H1 (cell line): ENCODE data around the gene ETV5. TPM values are rescaled to one million over a fixed set of nuclear protein-coding genes. Genes with fewer than 3 reads are reported as not detected.

ENCODE experiments used
- GTF2F1 ChIP-seq: IDR thresholded peaks from 2 replicates; pipeline ENCODE4 v1.6.1; 2012; ENCODE audit warnings: low read depth, low read length, improper control_type of control experiment, borderline replicate concordance
- polyA plus RNA-seq, 7 experiments: library from polyadenylated mRNA; depleted of rRNA in 3 of 7; stranded (reverse) in 5 of 7; unstranded in 2 of 7; fragments of >200 nt in 5 of 7; fragments of 200-250 nt in 2 of 7; gene quantifications; 1 replicate in 5 of 7; 2 replicates in 1 of 7; 4 replicates in 1 of 7; pipeline versions ENCODE4 v1.2.1 to v1.2.3, GENCODE V29; 2011 to 2013; ENCODE audit warnings: missing spikeins in 2 of 7, mixed read lengths in 2 of 7
- total RNA-seq: library from RNA; stranded (reverse); fragmentation: NEBNext Ultra II Directional; extraction: Animal tissue kit (Norgen Biotek cat#: 25700); gene quantifications from 2 replicates; pipeline ENCODE4 v1.2.1, GENCODE V29; 2021

ETV5 gene
- total and polyA plus RNA-seq, 2 of the 8 experiments (the other 6 are each of a cell fraction or from before 2014, with no cell fraction given), result 13.1 to 36.9 TPM

DNA sequence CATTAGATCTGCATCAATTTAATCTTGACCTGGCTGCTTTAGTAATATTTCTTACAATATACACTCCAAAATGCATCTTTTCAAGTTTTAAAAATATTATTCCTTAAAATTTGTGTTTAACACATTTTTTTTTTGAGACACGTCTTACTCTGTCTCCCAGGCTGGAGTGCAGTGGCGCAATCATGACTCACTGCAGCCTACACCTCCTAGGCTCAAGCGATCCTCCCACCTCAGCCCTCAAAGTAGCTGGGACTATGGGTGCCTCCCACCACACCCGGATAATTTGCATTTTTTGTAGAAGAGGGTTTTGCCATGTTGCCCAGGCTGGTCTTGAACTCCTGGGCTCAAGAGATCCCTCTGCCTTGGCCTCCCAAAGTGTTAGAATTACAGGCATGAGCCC is 73.6 kb downstream of the ETV5 start (continued):
- no peak for TF ChIP-seq GTF2F1
- TF ChIP-seq, all 59 proteins: peak for 0
